ENCODE data around the gene CAPN8.

DNA sequence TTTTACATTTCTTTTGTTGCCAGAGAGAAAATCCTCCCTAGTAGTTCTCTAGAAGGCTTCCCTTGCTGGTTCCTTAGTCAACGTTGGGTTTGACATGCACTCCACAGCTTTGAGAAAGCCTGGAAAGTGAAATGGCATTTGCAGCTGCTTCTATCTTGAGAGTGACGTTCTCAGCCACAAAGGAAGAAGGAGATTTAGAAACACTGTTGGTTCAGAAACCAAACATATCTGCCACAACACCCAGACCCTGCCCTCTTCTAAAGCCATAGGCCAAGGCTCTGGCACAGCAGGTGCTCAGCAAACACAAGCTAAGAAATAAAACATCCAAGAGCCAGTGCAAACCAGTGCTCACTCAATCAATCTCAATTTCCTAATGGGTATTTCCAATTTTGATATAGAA lies 150.9 kb downstream of the CAPN8 start:
- TF ChIP-seq, protein P1, sequence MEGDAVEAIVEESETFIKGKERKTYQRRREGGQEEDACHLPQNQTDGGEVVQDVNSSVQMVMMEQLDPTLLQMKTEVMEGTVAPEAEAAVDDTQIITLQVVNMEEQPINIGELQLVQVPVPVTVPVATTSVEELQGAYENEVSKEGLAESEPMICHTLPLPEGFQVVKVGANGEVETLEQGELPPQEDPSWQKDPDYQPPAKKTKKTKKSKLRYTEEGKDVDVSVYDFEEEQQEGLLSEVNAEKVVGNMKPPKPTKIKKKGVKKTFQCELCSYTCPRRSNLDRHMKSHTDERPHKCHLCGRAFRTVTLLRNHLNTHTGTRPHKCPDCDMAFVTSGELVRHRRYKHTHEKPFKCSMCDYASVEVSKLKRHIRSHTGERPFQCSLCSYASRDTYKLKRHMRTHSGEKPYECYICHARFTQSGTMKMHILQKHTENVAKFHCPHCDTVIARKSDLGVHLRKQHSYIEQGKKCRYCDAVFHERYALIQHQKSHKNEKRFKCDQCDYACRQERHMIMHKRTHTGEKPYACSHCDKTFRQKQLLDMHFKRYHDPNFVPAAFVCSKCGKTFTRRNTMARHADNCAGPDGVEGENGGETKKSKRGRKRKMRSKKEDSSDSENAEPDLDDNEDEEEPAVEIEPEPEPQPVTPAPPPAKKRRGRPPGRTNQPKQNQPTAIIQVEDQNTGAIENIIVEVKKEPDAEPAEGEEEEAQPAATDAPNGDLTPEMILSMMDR (IDR thresholded peaks at IDR 0.05), result no peak
- no peak for TF ChIP-seq POLR2A (IDR thresholded peaks at IDR 0.05)

Data from testis (tissue), 2 donors.